Omental fat pad (tissue), 4 donors: ENCODE results near the gene PLEKHA1. TPM values are rescaled to one million over a fixed set of nuclear protein-coding genes. Genes with fewer than 3 reads are reported as not detected.
A peak's percentile ranks its signal among the peaks of the same experiment; 100 is the strongest.

ENCODE experiments used
- ATAC-seq: fragments of 150-250 bp; one replicate; pipeline ENCODE4 v1.9.1; 2016; ENCODE audit warnings: mild to moderate bottlenecking, moderate library complexity; ENCODE audit not compliant: low FRiP score
- DNase-seq: peaks from one replicate; pipeline ENCODE4 v3.0.0-alpha.2; 2019; ENCODE audit warnings: low spot score
- CTCF ChIP-seq, 3 donors: fragments of 450-650 bp; IDR thresholded peaks; one replicate each; pipeline ENCODE4 v1.5.1; 2016 to 2017; ENCODE audit warnings: antibody characterized with exemption in 3 of 3, mild to moderate bottlenecking in 3 of 3, moderate library complexity in 2 of 3
- total RNA-seq, 4 donors: library from RNA; depleted of rRNA; stranded (reverse); fragments of >200 nt; gene quantifications; one replicate each; pipeline ENCODE4 v1.1.0, GENCODE V29; 2016

PLEKHA1 gene
- total RNA-seq, 4 donors from 2014 or later = 22.9 to 30.8 (median 26.8) TPM

GRCh38 chr10:122426829-122427228, 52.3 kb downstream of the PLEKHA1 start:
- DNase-seq (no peak), ATAC-seq (no peak)
- TF ChIP-seq CTCF (IDR thresholded peaks at IDR 0.05) = no peak

- no peak for ATAC-seq
- TF ChIP-seq CTCF (IDR thresholded peaks at IDR 0.05) = no peak
- DNase-seq = no peak
These were observed 52.8 kb downstream of the PLEKHA1 start for GRCh38 chr10:122427280-122427679.

- ATAC-seq (no peak), DNase-seq (no peak)
- TF ChIP-seq CTCF (IDR thresholded peaks at IDR 0.05) = no peak
These were observed 60.8 kb downstream of the PLEKHA1 start for GRCh38 chr10:122435212-122435827.

GRCh38 chr10:122441961-122442360, 67.5 kb downstream of the PLEKHA1 start:
- ATAC-seq = no peak
- no peak for TF ChIP-seq CTCF (IDR thresholded peaks at IDR 0.05)
- no peak for DNase-seq

GRCh38 chr10:122445469-122445868, 71.0 kb downstream of the PLEKHA1 start:
- ATAC-seq = no peak
- TF ChIP-seq CTCF (IDR thresholded peaks at IDR 0.05) = no peak
- no peak for DNase-seq

- DNase-seq (no peak), ATAC-seq (peak; percentile 22)
- TF ChIP-seq CTCF (IDR thresholded peaks at IDR 0.05) = no peak
These were observed 71.4 kb downstream of the PLEKHA1 start for GRCh38 chr10:122445904-122446303.

- peak; percentile 73 for ATAC-seq
- DNase-seq = no peak
- no peak for TF ChIP-seq CTCF (IDR thresholded peaks at IDR 0.05)
These were observed 72.3 kb downstream of the PLEKHA1 start for GRCh38 chr10:122446668-122447423.
